WTC11 (cell line): ENCODE measurements around the gene LRRC74B. TPM values are rescaled to one million over a fixed set of nuclear protein-coding genes. Genes with fewer than 3 reads are reported as not detected.
"Not testable (repeated sequence)": the region's sequence is repeated elsewhere in the genome, so short reads cannot be mapped to it uniquely, and the experiment has no call there.

Source experiments
- ATAC-seq: fragments of 200-7000 bp; cut with Tn5 transposase; 2 replicates; pipeline ENCODE4 v1.10.0; 2021; ENCODE audit warnings: mild to moderate bottlenecking, moderate library complexity
- CTCF ChIA-PET: fragments of 300-600 bp; sonication (Branson Sonifier 250); formaldehyde crosslinking; loops from one replicate; lab custom pipeline; 2021; ENCODE audit warnings: antibody characterized with exemption; lab: Charles Lee
- POLR2A ChIA-PET: fragments of 350-600 bp; sonication (Branson Sonifier 250); formaldehyde crosslinking; loops from one replicate; lab custom pipeline; 2021; ENCODE audit warnings: antibody characterized with exemption; lab: Charles Lee
- DNase-seq: peaks from one replicate; pipeline ENCODE4 v3.0.0; 2021; ENCODE audit warnings: low spot score
- H3K27ac Mint-ChIP-seq: 2 replicates; pipeline ENCODE4 v1.8.0; 2021; ENCODE audit warnings: mixed read lengths
- H3K27me3 Mint-ChIP-seq: 2 replicates; pipeline ENCODE4 v1.8.0; 2021; ENCODE audit warnings: low read depth, mild to moderate bottlenecking, moderate library complexity, mixed read lengths
- H3K36me3 Mint-ChIP-seq: 2 replicates; pipeline ENCODE4 v1.8.0; 2021; ENCODE audit warnings: mixed read lengths
- H3K4me1 Mint-ChIP-seq: 2 replicates; pipeline ENCODE4 v1.8.0; 2022; ENCODE audit warnings: mixed read lengths
- H3K4me3 Mint-ChIP-seq: 2 replicates; pipeline ENCODE4 v1.8.0; 2021; ENCODE audit warnings: mild to moderate bottlenecking, moderate library complexity, mixed read lengths
- H3K9me3 Mint-ChIP-seq: 2 replicates; pipeline ENCODE4 v1.8.0; 2021; ENCODE audit warnings: mixed read lengths
- ARID4B ChIP-seq: sonication (generic); formaldehyde crosslinking; IDR thresholded peaks from 2 replicates; pipeline ENCODE4 v1.8.0; 2023; ENCODE audit warnings: missing genetic modification reagents, mild to moderate bottlenecking, borderline replicate concordance
- CDX4 ChIP-seq: fragments of 250-450 bp; sonication (Bioruptor Pico); IDR thresholded peaks from 2 replicates; pipeline ENCODE4 v1.9.0; 2021; ENCODE audit warnings: moderate library complexity, mild to moderate bottlenecking, inconsistent platforms, borderline replicate concordance
- FOXP1 ChIP-seq: sonication (generic); formaldehyde crosslinking; IDR thresholded peaks from 2 replicates; pipeline ENCODE4 v1.8.0; 2022; ENCODE audit warnings: missing genetic modification reagents, mild to moderate bottlenecking, moderate library complexity, borderline replicate concordance
- FOXP4 ChIP-seq: sonication (generic); formaldehyde crosslinking; IDR thresholded peaks from 2 replicates; pipeline ENCODE4 v1.8.0; 2022; ENCODE audit warnings: mild to moderate bottlenecking, missing genetic modification reagents
- GTF2I ChIP-seq: fragments of 250-450 bp; sonication (Bioruptor Pico); conservative IDR thresholded peaks from 2 replicates; pipeline ENCODE4 v1.4.0; 2021; ENCODE audit warnings: mild to moderate bottlenecking
- JUN ChIP-seq: sonication (generic); formaldehyde crosslinking; IDR thresholded peaks from 2 replicates; pipeline ENCODE4 v1.8.0; 2023; ENCODE audit warnings: mild to moderate bottlenecking, missing genetic modification reagents
- NR2C2 ChIP-seq: sonication (generic); formaldehyde crosslinking; IDR thresholded peaks from 2 replicates; pipeline ENCODE4 v1.8.0; 2022; ENCODE audit warnings: mild to moderate bottlenecking, missing genetic modification reagents
- OVOL2 ChIP-seq: fragments of 250-450 bp; sonication (Bioruptor Pico); IDR thresholded peaks from 2 replicates; pipeline ENCODE4 v1.9.0; 2021; ENCODE audit warnings: mild to moderate bottlenecking, borderline replicate concordance
- PREB ChIP-seq: sonication (generic); formaldehyde crosslinking; IDR thresholded peaks from 2 replicates; pipeline ENCODE4 v1.8.1; 2022; ENCODE audit warnings: mild to moderate bottlenecking, missing genetic modification reagents, moderate library complexity, borderline replicate concordance
- RELA ChIP-seq: sonication (generic); formaldehyde crosslinking; IDR thresholded peaks from 2 replicates; pipeline ENCODE4 v1.8.1; 2022; ENCODE audit warnings: missing genetic modification reagents, mild to moderate bottlenecking, borderline replicate concordance
- SMAD3 ChIP-seq: sonication (generic); formaldehyde crosslinking; IDR thresholded peaks from 2 replicates; pipeline ENCODE4 v1.8.0; 2022; ENCODE audit warnings: missing genetic modification reagents, mild to moderate bottlenecking, borderline replicate concordance
- TCF7 ChIP-seq: sonication (generic); formaldehyde crosslinking; IDR thresholded peaks from 2 replicates; pipeline ENCODE4 v1.8.0; 2022; ENCODE audit warnings: mild to moderate bottlenecking, low read depth, missing genetic modification reagents, moderate library complexity
- TEAD4 ChIP-seq: sonication (generic); formaldehyde crosslinking; IDR thresholded peaks from 2 replicates; pipeline ENCODE4 v1.8.0; 2022; ENCODE audit warnings: mild to moderate bottlenecking, missing genetic modification reagents
- ZBTB43 ChIP-seq: sonication (generic); formaldehyde crosslinking; IDR thresholded peaks from 2 replicates; pipeline ENCODE4 v1.8.1; 2023; ENCODE audit warnings: mild to moderate bottlenecking, missing genetic modification reagents
- ZNF512 ChIP-seq: sonication (generic); formaldehyde crosslinking; IDR thresholded peaks from 2 replicates; pipeline ENCODE4 v1.8.1; 2022; ENCODE audit warnings: missing genetic modification reagents, borderline replicate concordance
- total RNA-seq: library from RNA; stranded (reverse); gene quantifications from 3 replicates; pipeline ENCODE4 v1.2.3, GENCODE V29; 2021

The LRRC74B gene
- total RNA-seq, 1 experiment from 2014 or later, result not detected

GRCh38 chr22:21092797-21093554 is 47.2 kb downstream of the LRRC74B start (continued):
- TF ChIP-seq CDX4 (CRISPR knock-in tag) (no peak), SMAD3 (CRISPR knock-in tag) (no peak)
- TF ChIP-seq, all 79 proteins: peak for 0

GRCh38 chr22:21093555-21094137 is 47.9 kb downstream of the LRRC74B start:
- H3K27ac Mint-ChIP-seq, DNase-seq, H3K4me1 Mint-ChIP-seq, H3K4me3 Mint-ChIP-seq, H3K36me3 Mint-ChIP-seq, ATAC-seq, POLR2A ChIA-PET, H3K27me3 Mint-ChIP-seq, H3K9me3 Mint-ChIP-seq: not testable (repeated sequence)
- CTCF ChIA-PET, result interaction anchor here (5.4 kb wide), 1 partner anchor 9 kb away, joined by 27 read pairs; no protein-coding TSS in a partner anchor

- ChIA-PET POLR2A (no interaction called here), CTCF (no interaction called here)
- H3K4me3 Mint-ChIP-seq, result no peak overlapping the region
- no peak for DNase-seq
- H3K4me1 Mint-ChIP-seq, result no peaks in the 10 kb centered on the region
- H3K9me3 Mint-ChIP-seq, result 0 out of 2 replicates have a peak, but pooled peaks cover 4% of the 10 kb centered on the region
- no peak overlapping the region for H3K27ac Mint-ChIP-seq
- H3K27me3 Mint-ChIP-seq, result no peaks in the 10 kb centered on the region
- H3K36me3 Mint-ChIP-seq, result no peaks in the 10 kb centered on the region
- no peak for ATAC-seq
- TF ChIP-seq TCF7 (CRISPR knock-in tag) (no peak), OVOL2 (CRISPR knock-in tag) (no peak), JUN (CRISPR knock-in tag) (no peak), FOXP4 (no peak)
These were observed 49.4 kb downstream of the LRRC74B start for GRCh38 chr22:21094911-21095772.

- H3K9me3 Mint-ChIP-seq, result 0 out of 2 replicates have a peak, but pooled peaks cover 4% of the 10 kb centered on the region
- H3K36me3 Mint-ChIP-seq, result no peaks in the 10 kb centered on the region
- H3K27me3 Mint-ChIP-seq, result peaks cover 5% of the 10 kb centered on the region; the same call in 1 of the 2 replicates
- POLR2A ChIA-PET, result no interaction called here
- H3K4me1 Mint-ChIP-seq, result peaks cover 3% of the 10 kb centered on the region
- CTCF ChIA-PET, result no interaction called here
- ATAC-seq, result no peak
- no peak overlapping the region for H3K4me3 Mint-ChIP-seq
- no peak for DNase-seq
- H3K27ac Mint-ChIP-seq, result no peak overlapping the region
- TF ChIP-seq ARID4B (CRISPR knock-in tag), result no peak
- no peak for TF ChIP-seq NR2C2 (CRISPR knock-in tag)
- TF ChIP-seq ZBTB43 (CRISPR knock-in tag), result no peak
- TF ChIP-seq RELA (CRISPR knock-in tag), result no peak
- TF ChIP-seq TEAD4 (CRISPR knock-in tag), result no peak
- TF ChIP-seq GTF2I, result no peak
- no peak for TF ChIP-seq ZNF512 (CRISPR knock-in tag)
- TF ChIP-seq PREB (CRISPR knock-in tag), result no peak
- no peak for TF ChIP-seq FOXP1 (CRISPR knock-in tag)
These were observed 50.0 kb downstream of the LRRC74B start for GRCh38 chr22:21095773-21096107.
